HG02588 (cell line): ENCODE results near the gene FSIP1.

Experiments
- ATAC-seq: cut with Tn5 transposase; IDR thresholded peaks from one replicate; pipeline ENCODE4 v1.9.1; 2021; ENCODE audit warnings: mild to moderate bottlenecking, moderate library complexity; ENCODE audit not compliant: unreplicated experiment

The FSIP1 gene

GRCh38 chr15:39654304-39654703 lies 128.3 kb downstream of the FSIP1 start:
- no peak for ATAC-seq

GRCh38 chr15:39651881-39652280 lies 130.8 kb downstream of the FSIP1 start:
- ATAC-seq = no peak

GRCh38 chr15:39651295-39651694 lies 131.3 kb downstream of the FSIP1 start:
- ATAC-seq = no peak

- ATAC-seq = no peak
Observed at GRCh38 chr15:39649757-39650156, 132.9 kb downstream of the FSIP1 start.

- ATAC-seq = no peak
Observed at GRCh38 chr15:39646425-39646824, 136.2 kb downstream of the FSIP1 start.

GRCh38 chr15:39645976-39646257 lies 136.7 kb downstream of the FSIP1 start:
- no peak for ATAC-seq

- no peak for ATAC-seq
Observed at GRCh38 chr15:39645138-39645975, 137.3 kb downstream of the FSIP1 start.

- no peak for ATAC-seq
Observed at GRCh38 chr15:39644136-39644535, 138.5 kb downstream of the FSIP1 start.

GRCh38 chr15:39643727-39644126 lies 138.9 kb downstream of the FSIP1 start:
- ATAC-seq = no peak

- ATAC-seq = no peak
Observed at GRCh38 chr15:39642011-39642640, 140.5 kb downstream of the FSIP1 start.

- ATAC-seq = no peak
Observed at GRCh38 chr15:39641191-39641889, 141.3 kb downstream of the FSIP1 start.

- no peak for ATAC-seq
Observed at GRCh38 chr15:39640665-39641064, 142.0 kb downstream of the FSIP1 start.

- no peak for ATAC-seq
Observed at GRCh38 chr15:39639037-39639436, 143.6 kb downstream of the FSIP1 start.

GRCh38 chr15:39638041-39638440 lies 144.6 kb downstream of the FSIP1 start:
- no peak for ATAC-seq

GRCh38 chr15:39631357-39631756 lies 151.3 kb downstream of the FSIP1 start:
- no peak for ATAC-seq

GRCh38 chr15:39629906-39630305 lies 152.7 kb downstream of the FSIP1 start:
- ATAC-seq = no peak

- no peak for ATAC-seq
Observed at GRCh38 chr15:39629371-39629770, 153.3 kb downstream of the FSIP1 start.

- ATAC-seq = no peak
Observed at GRCh38 chr15:39628546-39629257, 153.9 kb downstream of the FSIP1 start.

GRCh38 chr15:39628144-39628508 lies 154.5 kb downstream of the FSIP1 start:
- ATAC-seq = no peak

GRCh38 chr15:39627451-39628143 lies 155.0 kb downstream of the FSIP1 start:
- ATAC-seq = no peak

- ATAC-seq = no peak
Observed at GRCh38 chr15:39625856-39626255, 156.8 kb downstream of the FSIP1 start.
